ENCODE measurements around the gene SMURF1.

Gene SMURF1

GRCh38 chr7:99002148-99002826 lies 141.6 kb downstream of the SMURF1 start:
- no peak for DNase-seq

- no peak for DNase-seq
Observed at GRCh38 chr7:99001482-99002147, 142.3 kb downstream of the SMURF1 start.

DNA sequence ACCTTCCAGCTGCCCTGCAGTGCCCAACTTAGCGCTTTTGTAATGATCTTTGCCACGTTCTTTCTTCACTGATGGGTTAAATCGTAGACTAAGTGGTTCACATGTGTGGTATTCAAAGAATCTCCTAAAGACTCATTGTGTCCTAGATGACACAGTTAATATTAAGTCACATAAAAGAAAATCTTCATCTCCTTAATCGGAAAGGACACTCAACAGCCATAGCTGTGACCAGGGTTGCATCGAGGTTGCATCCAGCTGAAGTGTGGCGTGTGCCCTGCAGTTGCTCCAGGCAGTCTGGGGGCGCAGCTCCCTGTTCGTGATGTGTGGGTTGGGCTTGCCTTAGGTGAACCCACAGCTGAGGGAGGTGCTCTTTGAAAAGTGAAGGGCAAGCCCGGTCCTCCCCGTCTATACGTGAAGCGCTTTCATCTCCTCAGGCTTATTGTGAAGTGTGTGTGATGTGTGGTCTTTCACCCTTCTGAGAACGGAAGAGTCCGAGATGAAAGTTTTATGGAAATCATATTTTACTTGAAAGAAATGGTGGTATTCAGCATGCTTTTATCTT lies 142.9 kb downstream of the SMURF1 start:
- DNase-seq = no peak

GRCh38 chr7:99000196-99000903 lies 143.6 kb downstream of the SMURF1 start:
- DNase-seq = no peak

DNA sequence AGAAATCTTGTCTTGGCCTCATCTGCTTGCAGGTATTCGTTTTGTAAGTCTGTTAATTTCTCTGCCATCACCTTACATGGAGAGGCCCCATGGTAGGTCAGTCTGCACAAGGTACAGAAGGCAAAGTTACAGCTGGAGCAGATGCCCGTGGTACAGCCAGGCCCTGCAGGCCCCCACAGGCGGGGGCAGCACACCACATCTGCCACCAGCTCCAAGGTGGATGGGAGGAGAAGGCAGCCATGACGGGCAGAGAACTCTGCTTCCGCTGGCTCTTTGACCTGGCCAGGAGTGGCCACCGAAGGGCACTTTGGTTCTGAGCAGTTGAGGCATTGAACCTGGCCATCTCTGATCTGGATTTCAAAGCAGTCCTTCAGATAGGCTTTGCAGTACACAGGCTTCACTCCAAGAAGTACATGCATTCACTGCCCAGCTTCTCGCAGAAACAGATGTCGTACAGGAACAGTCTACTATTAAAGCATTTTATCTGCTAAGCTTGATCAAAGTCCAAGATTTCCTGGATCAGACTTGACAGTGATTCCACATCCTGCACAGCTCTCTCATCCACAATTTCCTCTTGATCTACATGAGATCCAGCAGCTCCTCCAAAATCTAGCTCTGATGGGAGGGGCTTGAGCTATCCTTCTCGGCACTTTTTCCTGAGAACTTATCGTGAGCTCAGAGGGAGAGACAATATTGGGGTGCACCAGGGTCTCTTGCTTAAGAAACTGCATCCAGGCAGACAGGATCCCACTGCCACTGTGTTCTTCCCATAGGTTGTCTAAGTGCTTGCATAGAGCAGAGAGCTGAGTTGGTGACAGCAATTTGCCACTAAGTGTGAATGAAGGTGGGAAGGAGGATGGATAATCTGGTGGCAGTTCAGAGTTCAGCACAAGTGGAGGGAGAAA lies 144.8 kb downstream of the SMURF1 start:
- DNase-seq = no peak

DNA sequence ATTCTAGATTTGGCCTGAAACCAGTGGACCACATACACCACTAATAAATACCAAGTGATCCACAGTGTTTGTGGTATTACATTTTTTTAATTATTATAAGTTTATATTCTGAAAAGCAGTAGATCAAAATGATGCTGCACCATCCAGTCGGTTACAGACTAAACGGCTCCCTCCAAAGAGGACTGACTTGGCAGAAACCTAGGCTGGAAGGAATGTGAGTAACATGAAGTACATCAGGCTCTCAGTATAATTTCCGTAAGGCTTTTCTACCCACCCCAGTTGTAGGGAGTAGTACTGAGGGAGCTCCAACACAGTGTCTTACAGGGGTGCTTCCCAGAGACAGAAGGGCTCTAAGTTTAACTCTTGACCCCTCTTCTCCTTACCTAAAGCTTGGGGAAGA lies 146.1 kb downstream of the SMURF1 start:
- DNase-seq = no peak

DNA sequence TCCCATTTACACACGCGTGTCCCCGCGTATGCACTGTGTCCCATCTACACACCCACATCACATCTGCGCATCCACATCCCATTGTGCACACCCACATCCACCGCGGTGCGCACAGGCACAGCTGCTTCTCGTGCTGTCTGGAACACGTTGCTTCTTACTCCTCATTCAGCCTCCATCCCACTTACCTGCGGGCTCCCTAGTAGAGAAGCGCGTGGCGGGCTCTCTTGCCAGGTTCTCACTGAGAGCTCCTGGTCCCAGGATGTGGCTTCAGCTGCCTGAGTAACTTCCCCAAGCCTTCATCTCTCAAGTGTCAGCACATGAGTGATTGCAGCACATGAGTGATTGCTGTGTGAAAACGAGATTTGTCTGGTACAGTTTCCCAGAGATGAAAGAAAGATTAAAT lies 147.8 kb downstream of the SMURF1 start:
- no peak for DNase-seq

DNA sequence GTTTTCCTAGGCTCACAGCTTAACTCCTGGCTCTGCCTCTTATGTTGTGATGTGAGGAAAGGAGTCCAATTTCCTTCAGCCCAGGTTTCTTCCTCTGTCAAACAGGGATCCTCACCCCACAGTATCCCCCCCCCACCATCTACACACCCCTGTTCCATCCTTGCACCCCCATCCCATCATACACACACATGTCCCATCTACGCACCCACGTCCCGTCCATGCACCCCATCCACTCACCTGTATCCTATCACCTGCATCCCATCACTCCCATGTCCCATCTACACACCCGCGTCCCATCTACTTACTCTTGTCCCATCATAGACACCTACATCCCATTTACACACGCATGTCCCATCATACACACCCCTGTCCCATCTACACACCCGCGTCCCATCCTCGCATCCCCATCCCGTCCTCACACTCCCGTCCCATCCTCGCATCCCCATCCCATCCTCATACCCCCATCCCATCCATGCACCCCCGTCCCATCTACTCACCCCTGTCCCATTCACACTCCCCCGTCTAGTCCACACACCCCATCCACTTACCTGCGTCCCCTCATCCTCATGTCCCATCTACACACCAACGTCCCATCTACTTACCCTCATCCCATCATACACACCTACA lies 148.3 kb downstream of the SMURF1 start:
- DNase-seq = no peak

DNA sequence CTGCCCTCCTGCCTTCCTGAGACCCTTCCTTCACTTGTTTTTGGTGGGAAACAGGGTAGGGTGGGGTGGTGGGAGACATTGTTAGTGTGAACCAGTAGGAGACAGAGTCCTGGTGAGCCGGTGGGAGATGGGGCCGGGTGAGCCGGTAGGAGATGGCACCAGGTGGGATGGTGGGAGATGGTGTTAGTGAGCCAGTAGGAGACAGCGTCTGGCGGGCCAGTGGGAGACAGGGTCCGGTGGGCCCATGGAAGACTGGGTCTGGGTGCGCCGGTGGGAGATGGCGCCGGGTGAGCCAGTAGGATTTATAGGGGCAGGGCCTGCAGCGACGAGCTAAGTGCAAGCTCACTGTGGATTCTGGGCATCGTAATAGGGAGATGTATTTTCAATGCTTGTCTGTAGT lies 148.8 kb downstream of the SMURF1 start:
- no peak for DNase-seq

DNA sequence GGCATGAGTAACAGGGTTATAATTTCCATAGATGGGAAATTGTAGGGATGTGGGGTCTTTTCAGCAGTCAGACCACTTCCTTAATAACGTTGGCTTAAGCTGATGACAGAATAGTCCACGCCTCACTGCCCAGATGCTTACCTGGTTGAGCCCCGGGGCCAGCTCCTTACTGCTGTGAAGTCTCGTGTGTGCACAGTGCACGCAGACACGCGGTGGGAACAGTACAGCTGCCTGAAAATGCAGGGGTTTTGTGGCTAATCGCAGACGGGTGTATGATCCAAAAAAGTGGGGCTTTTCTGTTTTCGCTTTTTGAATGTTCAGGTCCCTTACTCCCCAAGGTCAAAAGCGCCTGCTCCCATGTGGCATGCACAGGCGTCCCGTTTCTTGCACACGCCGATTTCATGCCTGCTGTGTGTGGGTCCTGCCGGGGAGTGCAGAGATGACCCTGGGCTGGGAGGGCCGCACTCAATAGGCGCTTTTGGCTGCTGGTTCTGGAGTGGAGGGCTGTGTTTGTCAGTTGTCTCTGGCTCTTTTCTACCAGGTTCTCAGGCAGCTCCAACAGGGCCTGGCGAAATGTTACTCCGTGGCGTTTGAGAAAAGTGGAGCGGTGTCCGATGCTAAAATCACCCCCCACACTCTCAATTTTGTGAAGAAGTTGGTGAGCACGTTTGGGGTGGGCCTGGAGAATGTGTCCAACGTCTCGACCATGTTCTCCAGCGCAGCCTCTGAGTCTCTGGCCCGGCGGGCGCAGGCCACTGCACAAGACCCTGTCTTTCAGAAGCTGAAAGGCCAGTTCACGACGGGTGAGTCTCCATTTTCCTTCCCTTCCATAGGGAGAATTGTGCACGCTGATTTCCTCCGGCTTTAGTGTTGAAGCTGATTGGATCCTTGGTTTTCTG lies 149.6 kb downstream of the SMURF1 start:
- DNase-seq = no peak

- no peak for DNase-seq
Observed at GRCh38 chr7:98993024-98993897, 150.6 kb downstream of the SMURF1 start.

GRCh38 chr7:98992076-98992475 lies 151.8 kb downstream of the SMURF1 start:
- no peak for DNase-seq

GRCh38 chr7:98991141-98991540 lies 152.8 kb downstream of the SMURF1 start:
- no peak for DNase-seq

DNA sequence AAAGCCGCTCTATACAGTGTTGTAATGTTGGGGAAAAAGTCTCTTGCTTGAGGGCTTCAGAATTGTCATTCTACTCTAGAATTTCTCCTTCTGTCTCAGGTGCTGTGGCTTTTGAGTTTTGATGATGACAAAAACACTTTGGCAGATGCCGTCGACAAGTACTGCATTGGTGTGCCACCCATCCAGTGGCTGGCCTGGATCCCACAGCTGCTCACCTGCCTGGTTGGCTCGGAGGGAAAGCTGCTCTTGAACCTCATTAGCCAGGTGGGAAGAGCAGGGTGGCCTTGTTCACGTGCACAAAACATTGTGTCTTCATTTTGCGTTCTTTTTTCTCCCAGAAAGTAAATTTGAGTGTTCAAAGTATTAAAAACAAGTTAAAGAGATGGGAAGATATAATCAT lies 153.6 kb downstream of the SMURF1 start:
- no peak for DNase-seq

GRCh38 chr7:98988641-98989040 lies 155.3 kb downstream of the SMURF1 start:
- no peak for DNase-seq

- no peak for DNase-seq
Observed at GRCh38 chr7:98985945-98986344, 158.0 kb downstream of the SMURF1 start.

GRCh38 chr7:98985406-98985805 lies 158.5 kb downstream of the SMURF1 start:
- no peak for DNase-seq

DNA sequence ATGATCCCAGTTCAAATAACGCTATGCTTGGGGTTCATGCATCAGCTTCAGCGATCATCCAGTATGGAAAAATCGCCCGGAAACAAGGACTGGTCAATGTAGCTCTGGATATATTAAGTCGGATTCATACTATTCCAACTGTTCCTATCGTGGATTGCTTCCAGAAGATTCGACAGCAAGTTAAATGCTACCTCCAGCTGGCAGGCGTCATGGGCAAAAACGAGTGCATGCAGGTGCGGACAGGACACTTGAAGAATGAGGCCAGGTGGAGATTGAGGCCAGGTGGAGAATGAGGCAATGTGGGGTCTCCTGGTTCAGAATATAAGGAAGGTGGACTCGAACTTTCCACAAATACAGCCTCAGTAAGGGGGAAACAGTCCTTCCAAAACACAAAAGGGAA lies 159.8 kb downstream of the SMURF1 start:
- no peak for DNase-seq

DNA sequence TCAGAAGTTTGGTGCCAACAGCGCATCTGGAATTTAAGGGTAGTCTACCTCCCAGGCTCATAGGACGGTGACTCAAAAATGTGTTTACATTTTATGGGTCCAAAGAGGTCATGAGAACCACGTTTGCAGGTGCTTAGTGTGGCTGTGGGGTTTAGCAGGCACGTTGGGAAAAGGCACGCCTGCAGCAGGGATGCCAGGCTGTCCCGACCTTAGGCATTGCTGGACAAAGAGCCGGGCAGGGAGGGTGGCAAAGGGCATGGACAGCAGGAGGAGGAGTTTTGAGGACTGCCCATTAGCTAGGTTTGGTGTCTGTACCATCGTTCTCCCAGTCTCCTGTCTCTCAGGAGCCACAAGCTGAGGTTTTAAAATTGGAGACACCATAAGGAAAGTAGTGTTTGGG lies 161.2 kb downstream of the SMURF1 start:
- no peak for DNase-seq

DNA sequence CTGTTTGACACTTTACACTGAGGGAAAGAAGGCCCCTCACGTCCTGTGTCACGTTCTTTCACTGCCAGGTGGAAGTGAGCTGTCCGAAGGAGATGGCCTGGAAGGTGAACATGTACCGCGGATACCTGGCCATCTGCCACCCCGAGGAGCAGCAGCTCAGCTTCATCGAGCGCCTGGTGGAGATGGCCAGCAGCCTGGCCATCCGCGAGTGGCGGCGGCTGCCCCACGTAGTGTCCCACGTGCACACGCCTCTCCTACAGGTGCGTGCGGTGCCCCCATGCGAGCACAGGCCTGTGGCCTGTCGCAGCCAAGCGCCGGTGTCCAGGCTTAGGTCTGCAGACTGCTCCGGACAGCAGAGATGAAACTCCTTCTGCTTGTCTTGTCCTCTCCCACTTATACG lies 162.2 kb downstream of the SMURF1 start:
- no peak for DNase-seq

Data from GOT3 (cell line).